Measurements from ENCODE around the gene SCGB2B2.

DNA sequence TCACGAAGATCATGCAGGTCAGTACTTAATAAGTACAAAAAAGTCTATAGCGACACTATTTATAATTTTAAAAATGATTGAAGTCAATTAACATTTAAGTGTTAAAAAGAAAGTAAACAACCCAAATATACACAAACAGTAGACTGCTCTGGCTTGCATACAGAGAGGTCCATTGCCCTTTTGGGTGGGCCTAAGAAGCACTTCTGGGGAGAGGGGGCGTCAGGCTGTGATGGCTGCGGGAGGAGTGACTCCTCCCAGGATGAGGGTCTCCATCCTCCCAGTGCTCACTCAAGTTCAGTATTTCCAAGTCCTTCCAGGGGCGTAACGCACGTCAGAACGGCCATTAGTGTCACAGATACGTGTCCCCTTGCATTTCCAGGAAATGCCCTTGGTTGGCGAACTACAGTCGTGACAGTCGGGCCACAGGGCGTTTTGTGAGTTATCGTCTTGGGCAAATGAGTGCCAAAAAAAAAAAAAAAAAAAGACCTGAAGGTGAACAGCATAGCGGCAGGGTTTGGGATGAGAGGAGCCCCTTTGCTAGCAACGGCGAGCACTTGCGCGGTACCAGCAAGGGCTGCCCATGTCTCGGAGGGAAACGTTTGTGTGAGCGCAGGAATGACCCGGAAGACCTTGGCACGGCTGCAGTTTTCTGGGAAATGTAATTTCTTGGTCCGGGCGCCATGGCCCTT is at the start of gene SCGB2B2:
- TF ChIP-seq, protein P1, sequence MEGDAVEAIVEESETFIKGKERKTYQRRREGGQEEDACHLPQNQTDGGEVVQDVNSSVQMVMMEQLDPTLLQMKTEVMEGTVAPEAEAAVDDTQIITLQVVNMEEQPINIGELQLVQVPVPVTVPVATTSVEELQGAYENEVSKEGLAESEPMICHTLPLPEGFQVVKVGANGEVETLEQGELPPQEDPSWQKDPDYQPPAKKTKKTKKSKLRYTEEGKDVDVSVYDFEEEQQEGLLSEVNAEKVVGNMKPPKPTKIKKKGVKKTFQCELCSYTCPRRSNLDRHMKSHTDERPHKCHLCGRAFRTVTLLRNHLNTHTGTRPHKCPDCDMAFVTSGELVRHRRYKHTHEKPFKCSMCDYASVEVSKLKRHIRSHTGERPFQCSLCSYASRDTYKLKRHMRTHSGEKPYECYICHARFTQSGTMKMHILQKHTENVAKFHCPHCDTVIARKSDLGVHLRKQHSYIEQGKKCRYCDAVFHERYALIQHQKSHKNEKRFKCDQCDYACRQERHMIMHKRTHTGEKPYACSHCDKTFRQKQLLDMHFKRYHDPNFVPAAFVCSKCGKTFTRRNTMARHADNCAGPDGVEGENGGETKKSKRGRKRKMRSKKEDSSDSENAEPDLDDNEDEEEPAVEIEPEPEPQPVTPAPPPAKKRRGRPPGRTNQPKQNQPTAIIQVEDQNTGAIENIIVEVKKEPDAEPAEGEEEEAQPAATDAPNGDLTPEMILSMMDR (IDR thresholded peaks at IDR 0.05) = no peak
- TF ChIP-seq POLR2AphosphoS5 (IDR thresholded peaks at IDR 0.05; ENCODE audit: low read depth, low read length) = no peak
- TF ChIP-seq, protein P2, sequence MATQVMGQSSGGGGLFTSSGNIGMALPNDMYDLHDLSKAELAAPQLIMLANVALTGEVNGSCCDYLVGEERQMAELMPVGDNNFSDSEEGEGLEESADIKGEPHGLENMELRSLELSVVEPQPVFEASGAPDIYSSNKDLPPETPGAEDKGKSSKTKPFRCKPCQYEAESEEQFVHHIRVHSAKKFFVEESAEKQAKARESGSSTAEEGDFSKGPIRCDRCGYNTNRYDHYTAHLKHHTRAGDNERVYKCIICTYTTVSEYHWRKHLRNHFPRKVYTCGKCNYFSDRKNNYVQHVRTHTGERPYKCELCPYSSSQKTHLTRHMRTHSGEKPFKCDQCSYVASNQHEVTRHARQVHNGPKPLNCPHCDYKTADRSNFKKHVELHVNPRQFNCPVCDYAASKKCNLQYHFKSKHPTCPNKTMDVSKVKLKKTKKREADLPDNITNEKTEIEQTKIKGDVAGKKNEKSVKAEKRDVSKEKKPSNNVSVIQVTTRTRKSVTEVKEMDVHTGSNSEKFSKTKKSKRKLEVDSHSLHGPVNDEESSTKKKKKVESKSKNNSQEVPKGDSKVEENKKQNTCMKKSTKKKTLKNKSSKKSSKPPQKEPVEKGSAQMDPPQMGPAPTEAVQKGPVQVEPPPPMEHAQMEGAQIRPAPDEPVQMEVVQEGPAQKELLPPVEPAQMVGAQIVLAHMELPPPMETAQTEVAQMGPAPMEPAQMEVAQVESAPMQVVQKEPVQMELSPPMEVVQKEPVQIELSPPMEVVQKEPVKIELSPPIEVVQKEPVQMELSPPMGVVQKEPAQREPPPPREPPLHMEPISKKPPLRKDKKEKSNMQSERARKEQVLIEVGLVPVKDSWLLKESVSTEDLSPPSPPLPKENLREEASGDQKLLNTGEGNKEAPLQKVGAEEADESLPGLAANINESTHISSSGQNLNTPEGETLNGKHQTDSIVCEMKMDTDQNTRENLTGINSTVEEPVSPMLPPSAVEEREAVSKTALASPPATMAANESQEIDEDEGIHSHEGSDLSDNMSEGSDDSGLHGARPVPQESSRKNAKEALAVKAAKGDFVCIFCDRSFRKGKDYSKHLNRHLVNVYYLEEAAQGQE (IDR thresholded peaks at IDR 0.05; ENCODE audit: insufficient read depth in 1 of 2, low read depth in 2 of 2, low read length in 1 of 2) = no peak
- TF ChIP-seq TCF7L2 (IDR thresholded peaks at IDR 0.05; ENCODE audit: low read depth, low read length) = no peak

Data from Panc1 (cell line).